ENCODE measurements around the gene RNF111. TPM values are rescaled to one million over a fixed set of nuclear protein-coding genes. Genes with fewer than 3 reads are reported as not detected.

Gene RNF111
- total RNA-seq, 1 experiment from 2014 or later, result 22.4 TPM

GRCh38 chr15:58977887-58978286, 9.6 kb upstream of the RNF111 start:
- Mint-ChIP-seq H3K4me3 (no peak overlapping the region), H3K9me3 (no peaks in the 10 kb centered on the region), H3K4me1 (no peaks in the 10 kb centered on the region), H3K27ac (no peak overlapping the region), H3K27me3 (ENCODE audit: low read depth) (no peaks in the 10 kb centered on the region; the same call in 1 of the 2 replicates), H3K36me3 (no peaks in the 10 kb centered on the region)
- ChIA-PET CTCF (no interaction called here), POLR2A (no interaction called here)
- ATAC-seq, result no peak
- DNase-seq (ENCODE audit: low spot score), result no peak
- TF ChIP-seq CDX4 (CRISPR knock-in tag; IDR thresholded peaks at IDR 0.05; ENCODE audit: borderline replicate concordance) (no peak), ZSCAN18 (CRISPR knock-in tag; IDR thresholded peaks at IDR 0.05) (no peak), SMAD3 (CRISPR knock-in tag; IDR thresholded peaks at IDR 0.05; ENCODE audit: borderline replicate concordance) (no peak)

GRCh38 chr15:58980351-58980939, 7.0 kb upstream of the RNF111 start:
- DNase-seq (ENCODE audit: low spot score), result no peak
- POLR2A ChIA-PET, result no interaction called here
- Mint-ChIP-seq H3K9me3 (no peaks in the 10 kb centered on the region), H3K27me3 (ENCODE audit: low read depth) (no peaks in the 10 kb centered on the region; the same call in 1 of the 2 replicates), H3K4me3 (no peak overlapping the region), H3K4me1 (peaks cover 5% of the 10 kb centered on the region), H3K27ac (no peak overlapping the region), H3K36me3 (no peaks in the 10 kb centered on the region)
- no peak for TF ChIP-seq ETV6 (CRISPR knock-in tag; IDR thresholded peaks at IDR 0.05)
- TF ChIP-seq NR1H2 (CRISPR knock-in tag; IDR thresholded peaks at IDR 0.05), result no peak
- no peak for TF ChIP-seq FOXP4 (CRISPR knock-in tag; IDR thresholded peaks at IDR 0.05)
- TF ChIP-seq ZNF416 (CRISPR knock-in tag; IDR thresholded peaks at IDR 0.05), result no peak
- TF ChIP-seq ATF1 (CRISPR knock-in tag; IDR thresholded peaks at IDR 0.05), result no peak
- TF ChIP-seq ESRRA (CRISPR knock-in tag; IDR thresholded peaks at IDR 0.05; ENCODE audit: borderline replicate concordance), result no peak
- TF ChIP-seq FOXP1 (CRISPR knock-in tag; IDR thresholded peaks at IDR 0.05; ENCODE audit: borderline replicate concordance), result no peak
- TF ChIP-seq AR (CRISPR knock-in tag; IDR thresholded peaks at IDR 0.05), result no peak
- no peak for TF ChIP-seq NR2C2 (CRISPR knock-in tag; IDR thresholded peaks at IDR 0.05)
- TF ChIP-seq CREM (CRISPR knock-in tag; IDR thresholded peaks at IDR 0.05), result no peak
- TF ChIP-seq JUN (CRISPR knock-in tag; IDR thresholded peaks at IDR 0.05), result no peak
- no peak for TF ChIP-seq CBFB (CRISPR knock-in tag; IDR thresholded peaks at IDR 0.05; ENCODE audit: low read depth)
- no peak for TF ChIP-seq FOXJ3 (CRISPR knock-in tag; IDR thresholded peaks at IDR 0.05; ENCODE audit: borderline replicate concordance)
- TF ChIP-seq GABPB1 (CRISPR knock-in tag; IDR thresholded peaks at IDR 0.05), result no peak
- TF ChIP-seq ZMAT4 (CRISPR knock-in tag; IDR thresholded peaks at IDR 0.05), result no peak
- ATAC-seq, result no peak
- CTCF ChIA-PET, result interaction anchor here (0.6 to 1.4 kb wide), 10 partner anchors 58 to 549 kb away, joined by 3 to 4 read pairs (median 3); partner anchors contain the start of gene CCNB2

Data from WTC11 (cell line).